Gastroesophageal sphincter (tissue), 3 donors: ENCODE data around the gene PLXNA2.

ENCODE experiments used
- EP300 ChIP-seq: sonication (generic); formaldehyde crosslinking; IDR thresholded peaks from one replicate; pipeline ENCODE4 v1.6.1; 2017; ENCODE audit warnings: antibody characterized with exemption, mild to moderate bottlenecking
- POLR2A ChIP-seq, 2 donors: fragments of 450-650 bp; IDR thresholded peaks; one replicate each; pipeline ENCODE4 v1.6.1; 2017; ENCODE audit warnings: antibody characterized with exemption in 2 of 2, mild to moderate bottlenecking in 2 of 2, moderate library complexity in 1 of 2
- POLR2AphosphoS5 ChIP-seq: sonication (generic); formaldehyde crosslinking; IDR thresholded peaks from one replicate; pipeline ENCODE4 v1.6.1; 2017; ENCODE audit warnings: antibody characterized with exemption
- TF ChIP-seq, protein P1 (sequence below), 4 experiments: fragments of 200-600 bp in 2 of 4; fragments of 450-650 bp in 2 of 4; sonication (generic) in 1 of 4; IDR thresholded peaks; one replicate each; pipeline ENCODE4 v1.5.1; 2017 to 2019; ENCODE audit warnings: antibody characterized with exemption in 4 of 4, mild to moderate bottlenecking in 2 of 4, moderate library complexity in 2 of 4

DNA sequence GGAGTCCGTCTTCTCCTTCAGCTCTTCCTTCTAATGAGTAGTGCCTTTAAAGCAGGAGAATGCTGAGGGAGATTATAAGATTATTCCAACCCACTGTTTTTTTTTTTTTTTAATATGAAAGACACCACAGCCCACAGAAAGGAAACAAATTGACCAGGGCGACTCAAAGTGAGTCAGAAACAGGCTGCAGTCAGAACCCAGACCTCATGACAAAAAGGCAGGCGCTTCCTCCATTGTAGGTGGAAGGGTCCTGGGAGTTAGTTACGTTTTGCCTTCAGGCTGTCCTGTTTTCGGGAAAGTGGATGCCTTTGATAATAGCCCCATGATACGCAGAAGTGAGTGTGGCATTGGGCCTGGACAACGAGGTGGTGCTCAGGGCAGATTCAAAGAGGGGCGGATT lies 21.0 kb downstream of the PLXNA2 start:
- TF ChIP-seq POLR2AphosphoS5 (no peak), POLR2A (IDR thresholded peaks at IDR 0.05) (no peak), EP300 (no peak)
- TF ChIP-seq, protein P1, sequence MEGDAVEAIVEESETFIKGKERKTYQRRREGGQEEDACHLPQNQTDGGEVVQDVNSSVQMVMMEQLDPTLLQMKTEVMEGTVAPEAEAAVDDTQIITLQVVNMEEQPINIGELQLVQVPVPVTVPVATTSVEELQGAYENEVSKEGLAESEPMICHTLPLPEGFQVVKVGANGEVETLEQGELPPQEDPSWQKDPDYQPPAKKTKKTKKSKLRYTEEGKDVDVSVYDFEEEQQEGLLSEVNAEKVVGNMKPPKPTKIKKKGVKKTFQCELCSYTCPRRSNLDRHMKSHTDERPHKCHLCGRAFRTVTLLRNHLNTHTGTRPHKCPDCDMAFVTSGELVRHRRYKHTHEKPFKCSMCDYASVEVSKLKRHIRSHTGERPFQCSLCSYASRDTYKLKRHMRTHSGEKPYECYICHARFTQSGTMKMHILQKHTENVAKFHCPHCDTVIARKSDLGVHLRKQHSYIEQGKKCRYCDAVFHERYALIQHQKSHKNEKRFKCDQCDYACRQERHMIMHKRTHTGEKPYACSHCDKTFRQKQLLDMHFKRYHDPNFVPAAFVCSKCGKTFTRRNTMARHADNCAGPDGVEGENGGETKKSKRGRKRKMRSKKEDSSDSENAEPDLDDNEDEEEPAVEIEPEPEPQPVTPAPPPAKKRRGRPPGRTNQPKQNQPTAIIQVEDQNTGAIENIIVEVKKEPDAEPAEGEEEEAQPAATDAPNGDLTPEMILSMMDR (IDR thresholded peaks at IDR 0.05) = no peak
